HEK293 (cell line): ENCODE data around the gene SLC66A2.

Source experiments
- CTCF ChIA-PET: fragments of 350-600 bp; formaldehyde crosslinking; extraction: SDS; loops from one replicate; lab custom pipeline; 2021; ENCODE audit warnings: antibody characterized with exemption; lab: Yijun Ruan, JAX
- POLR2A ChIA-PET: fragments of 300-600 bp; formaldehyde crosslinking; extraction: SDS; loops from one replicate; lab custom pipeline; 2020; ENCODE audit warnings: antibody characterized with exemption, inconsistent platforms; lab: Yijun Ruan, JAX
- H3K27ac ChIP-seq: fragments of 200-500 bp; sonication (Bioruptor generic); 2 replicates; pipeline ENCODE4 v1.5.1; 2014; ENCODE audit warnings: low read depth, low read length, control low read depth, inconsistent platforms; ENCODE audit errors: extremely low read depth
- H3K36me3 ChIP-seq, 2 experiments: fragments of 200-500 bp in 1 of 2; sonication (Bioruptor generic) in 1 of 2; 1 replicate in 1 of 2; 2 replicates in 1 of 2; pipeline ENCODE4 v1.5.1; 2014 to 2017; ENCODE audit warnings: inconsistent platforms in 2 of 2, low read length in 2 of 2; ENCODE audit not compliant: control insufficient read depth in 2 of 2, insufficient read depth in 1 of 2
- H3K4me1 ChIP-seq: fragments of 200-500 bp; sonication (Bioruptor generic); 2 replicates; pipeline ENCODE4 v1.5.1; 2014; ENCODE audit warnings: mild to moderate bottlenecking, low read length, inconsistent platforms; ENCODE audit not compliant: control insufficient read depth, insufficient read depth
- H3K4me3 ChIP-seq: 2 replicates; pipeline ENCODE4 v1.5.1; 2011; ENCODE audit warnings: low read depth, mild to moderate bottlenecking, control low read depth, low read length, moderate library complexity
- H3K9me3 ChIP-seq: fragments of 200-500 bp; sonication (Bioruptor generic); 2 replicates; pipeline ENCODE4 v1.5.1; 2014; ENCODE audit warnings: low read depth, low read length, inconsistent platforms; ENCODE audit not compliant: control insufficient read depth, insufficient read depth
- HIC1 ChIP-seq: fragments of 450-650 bp; formaldehyde crosslinking; IDR thresholded peaks from 2 replicates; pipeline ENCODE4 v1.5.1; 2016; ENCODE audit warnings: missing biosample characterization, missing genetic modification characterization
- PRDM1 ChIP-seq: fragments of 450-650 bp; formaldehyde crosslinking; IDR thresholded peaks from 2 replicates; pipeline ENCODE4; 2016; ENCODE audit warnings: missing biosample characterization, missing genetic modification characterization
- PRDM2 ChIP-seq: fragments of 450-650 bp; formaldehyde crosslinking; IDR thresholded peaks from 2 replicates; pipeline ENCODE4 v1.5.1; 2016; ENCODE audit warnings: missing biosample characterization, missing genetic modification characterization, borderline replicate concordance
- SCRT2 ChIP-seq: fragments of 450-650 bp; formaldehyde crosslinking; IDR thresholded peaks from 2 replicates; pipeline ENCODE4 v1.5.1; 2016; ENCODE audit warnings: missing biosample characterization, missing genetic modification characterization
- SP2 ChIP-seq: fragments of 450-650 bp; formaldehyde crosslinking; IDR thresholded peaks from 2 replicates; pipeline ENCODE4 v1.5.1; 2016; ENCODE audit warnings: missing biosample characterization, missing genetic modification characterization
- SP3 ChIP-seq: fragments of 450-650 bp; formaldehyde crosslinking; IDR thresholded peaks from 2 replicates; pipeline ENCODE4 v1.5.1; 2016; ENCODE audit warnings: missing biosample characterization, missing genetic modification characterization
- TCF7L2 ChIP-seq: IDR thresholded peaks from 2 replicates; pipeline ENCODE4 v1.6.1; 2011; ENCODE audit warnings: low read depth, mild to moderate bottlenecking, inconsistent platforms, low read length, moderate library complexity, borderline replicate concordance
- ZNF133 ChIP-seq: fragments of 450-650 bp; formaldehyde crosslinking; IDR thresholded peaks from 2 replicates; pipeline ENCODE4 v1.5.1; 2016; ENCODE audit warnings: missing biosample characterization, missing genetic modification characterization
- ZNF223 ChIP-seq: fragments of 450-650 bp; formaldehyde crosslinking; IDR thresholded peaks from 2 replicates; pipeline ENCODE4 v1.5.1; 2016; ENCODE audit warnings: missing biosample characterization, missing genetic modification characterization
- ZNF26 ChIP-seq: fragments of 450-650 bp; formaldehyde crosslinking; IDR thresholded peaks from 2 replicates; pipeline ENCODE4 v1.5.1; 2016; ENCODE audit warnings: missing biosample characterization, missing genetic modification characterization
- ZNF404 ChIP-seq: fragments of 450-650 bp; formaldehyde crosslinking; IDR thresholded peaks from 2 replicates; pipeline ENCODE4 v1.5.1; 2017; ENCODE audit warnings: missing biosample characterization, missing genetic modification characterization
- ZNF449 ChIP-seq: fragments of 450-650 bp; formaldehyde crosslinking; IDR thresholded peaks from 2 replicates; pipeline ENCODE4 v1.5.1; 2017; ENCODE audit warnings: missing biosample characterization, mild to moderate bottlenecking, missing genetic modification characterization, moderate library complexity
- ZNF677 ChIP-seq: fragments of 450-650 bp; IDR thresholded peaks from 2 replicates; pipeline ENCODE4 v1.5.0; 2018; ENCODE audit warnings: missing biosample characterization, mild to moderate bottlenecking, missing genetic modification characterization, moderate library complexity
- ZNF76 ChIP-seq: fragments of 450-650 bp; formaldehyde crosslinking; IDR thresholded peaks from 2 replicates; pipeline ENCODE4; 2016; ENCODE audit warnings: low read depth, missing biosample characterization, missing genetic modification characterization, borderline replicate concordance

The SLC66A2 gene

GRCh38 chr18:79916128-79916494, 35.3 kb downstream of the SLC66A2 start:
- no peak overlapping the region for H3K4me3 ChIP-seq
- no peaks in the 10 kb centered on the region for H3K9me3 ChIP-seq
- H3K36me3 ChIP-seq, result peaks cover 0 to 20% of the 10 kb centered on the region in 2 experiments; a peak in 2 of 3 replicates
- H3K27ac ChIP-seq, result no peak overlapping the region
- TF ChIP-seq SP3 (tag by site-specific recombination) (no peak), TCF7L2 (no peak), ZNF677 (tag by site-specific recombination) (no peak), SCRT2 (no peak), ZNF449 (no peak), ZNF223 (tag by site-specific recombination) (no peak), ZNF404 (no peak)
- TF ChIP-seq, all 188 proteins: peak for 0
- ChIA-PET CTCF (no interaction called here), POLR2A (no interaction called here)
- H3K4me1 ChIP-seq, result no peaks in the 10 kb centered on the region

- Histone ChIP-seq H3K27ac (no peak overlapping the region), H3K36me3 (peaks cover 0 to 20% of the 10 kb centered on the region in 2 experiments; a peak in 2 of 3 replicates)
- TF ChIP-seq PRDM2 (tag by site-specific recombination), result no peak
- no peak for TF ChIP-seq SP2 (tag by site-specific recombination)
- no peak for TF ChIP-seq ZNF133 (tag by site-specific recombination)
- TF ChIP-seq PRDM1, result no peak
- TF ChIP-seq ZNF76 (tag by site-specific recombination), result no peak
- TF ChIP-seq ZNF26 (tag by site-specific recombination), result no peak
- no peak for TF ChIP-seq HIC1 (tag by site-specific recombination)
- TF ChIP-seq, all 188 proteins: peak for 0
- H3K9me3 ChIP-seq, result no peaks in the 10 kb centered on the region
- ChIA-PET POLR2A (no interaction called here), CTCF (no interaction called here)
- H3K4me1 ChIP-seq, result no peaks in the 10 kb centered on the region
- H3K4me3 ChIP-seq, result no peak overlapping the region
These were observed 36.0 kb downstream of the SLC66A2 start for GRCh38 chr18:79915161-79916127.
